Kidney glomerular epithelial cell (primary cell): Measurements from ENCODE around the gene UBE2L3.
A peak's percentile ranks its signal among the peaks of the same experiment; 100 is the strongest.
"Not testable (repeated sequence)": the region's sequence is repeated elsewhere in the genome, so short reads cannot be mapped to it uniquely, and the experiment has no call there.

Experiments used
- DNase-seq: peaks from one replicate; lab custom pipeline; 2025; lab: John Stamatoyannopoulos, UW

Gene UBE2L3

GRCh38 chr22:21567456-21568346 is at the start of gene UBE2L3:
Gene UBE2L3 (plus strand): TSS chr22:21567714. CDS start chr22:21567745, 31 bp downstream.
- peak; percentile 49 for DNase-seq

GRCh38 chr22:21526705-21527500 is 40.6 kb upstream of the UBE2L3 start:
- not testable (repeated sequence) for DNase-seq

GRCh38 chr22:21531525-21531924 is 36.0 kb upstream of the UBE2L3 start:
- not testable (repeated sequence) for DNase-seq

- DNase-seq, result not testable (repeated sequence)
Observed at GRCh38 chr22:21532863-21533648, 34.5 kb upstream of the UBE2L3 start.

GRCh38 chr22:21539862-21540261 is 27.7 kb upstream of the UBE2L3 start:
- DNase-seq, result not testable (repeated sequence)

- DNase-seq, result not testable (repeated sequence)
Observed at GRCh38 chr22:21544432-21545322, 22.8 kb upstream of the UBE2L3 start.

- not testable (repeated sequence) for DNase-seq
Observed at GRCh38 chr22:21549558-21549957, 18.0 kb upstream of the UBE2L3 start.

GRCh38 chr22:21550008-21550677 is 17.4 kb upstream of the UBE2L3 start:
- DNase-seq, result not testable (repeated sequence)

GRCh38 chr22:21550678-21551047 is 16.9 kb upstream of the UBE2L3 start:
- not testable (repeated sequence) for DNase-seq

GRCh38 chr22:21551361-21551760 is 16.2 kb upstream of the UBE2L3 start, which contains the start of gene RIMBP3C:
Gene RIMBP3C (minus strand): TSS chr22:21551461. CDS start chr22:21550976, 485 bp downstream.
- not testable (repeated sequence) for DNase-seq

- not testable (repeated sequence) for DNase-seq
Observed at GRCh38 chr22:21559345-21560125, 8.0 kb upstream of the UBE2L3 start.

- not testable (repeated sequence) for DNase-seq
Observed at GRCh38 chr22:21560657-21561056, 6.9 kb upstream of the UBE2L3 start.

GRCh38 chr22:21563912-21564311 is 3.6 kb upstream of the UBE2L3 start:
- no peak for DNase-seq

GRCh38 chr22:21564411-21564810 is 3.1 kb upstream of the UBE2L3 start:
- DNase-seq, result no peak

GRCh38 chr22:21568347-21569075 is 997 bp downstream of the UBE2L3 start:
- DNase-seq, result peak; percentile 18

- not testable (repeated sequence) for DNase-seq
Observed at GRCh38 chr22:21569076-21569427, 1.5 kb downstream of the UBE2L3 start.

- DNase-seq, result no peak
Observed at GRCh38 chr22:21569459-21570170, 2.1 kb downstream of the UBE2L3 start.

- DNase-seq, result no peak
Observed at GRCh38 chr22:21570398-21570797, 2.9 kb downstream of the UBE2L3 start.
